Spleen (tissue), 7 donors: ENCODE data around the gene TRIM3.

Experiments
- CTCF ChIP-seq, 11 experiments: fragments of 200-600 bp in 7 of 11; fragments of 450-650 bp in 4 of 11; sonication (generic) in 4 of 11; IDR thresholded peaks in 8 of 11; conservative IDR thresholded peaks in 3 of 11; 1 replicate in 7 of 11; 2 replicates in 4 of 11; pipeline versions ENCODE4 v1.4.0 to v1.8.0; 2016 to 2021; ENCODE audit warnings: antibody characterized with exemption in 11 of 11, inconsistent platforms in 4 of 11, mild to moderate bottlenecking in 1 of 11
- POLR2A ChIP-seq, 3 donors: fragments of 450-650 bp; IDR thresholded peaks; one replicate each; pipeline ENCODE4 v1.5.1; 2017; ENCODE audit warnings: antibody characterized with exemption in 3 of 3, mild to moderate bottlenecking in 1 of 3
- POLR2AphosphoS5 ChIP-seq, 3 donors: sonication (generic); formaldehyde crosslinking; IDR thresholded peaks; one replicate each; pipeline ENCODE4 v1.5.1; 2017; ENCODE audit warnings: antibody characterized with exemption in 3 of 3
- donor health status: DM: no; HTN: no; CAD: no; lungs with moderate emphysema.
- donor health status: DM: no; HTN: no; CAD: no.
- donor health status: DM: no; HTN: no; CAD: no.

GRCh38 chr11:6504166-6504565 is 30.4 kb upstream of the TRIM3 start:
- TF ChIP-seq CTCF (IDR thresholded peaks at IDR 0.05 in 8 of 11, conservative IDR thresholded peaks at IDR 0.05 in 3 of 11): no peak
- no peak for TF ChIP-seq POLR2AphosphoS5 (IDR thresholded peaks at IDR 0.05)
- no peak for TF ChIP-seq POLR2A (IDR thresholded peaks at IDR 0.05)
